ENCODE measurements around the gene SLC8A2. TPM values are rescaled to one million over a fixed set of nuclear protein-coding genes. Genes with fewer than 3 reads are reported as not detected.

Gene SLC8A2
- total RNA-seq, 2 experiments from 2014 or later, result 0.20 TPM; not detected in 1

DNA sequence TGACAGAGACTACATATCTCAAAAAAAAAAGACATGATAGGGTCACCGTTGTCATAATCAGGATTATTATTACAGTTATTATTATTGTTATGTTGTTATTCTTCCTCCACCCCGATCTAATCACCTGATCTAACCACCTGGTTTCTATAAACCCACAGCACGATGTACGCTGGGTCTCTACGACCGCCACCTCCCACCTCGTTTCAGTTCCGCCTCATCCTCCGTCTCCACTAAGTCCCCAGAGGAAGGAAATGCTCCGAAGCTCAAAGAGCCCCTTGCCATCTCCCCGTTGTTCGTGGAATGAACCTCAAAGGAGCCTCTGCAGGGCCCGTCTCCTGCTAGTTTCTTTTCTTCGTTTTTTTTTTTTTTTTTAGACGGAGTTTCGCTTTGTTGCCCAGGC lies 36.5 kb downstream of the SLC8A2 start:
- Mint-ChIP-seq H3K27me3 (peaks cover 5% of the 10 kb centered on the region), H3K27ac (peak overlapping the region; percentile 84), H3K36me3 (peaks cover 3% of the 10 kb centered on the region), H3K9me3 (peaks cover 2% of the 10 kb centered on the region), H3K4me1 (peaks cover 45% of the 10 kb centered on the region), H3K4me3 (peak overlapping the region; percentile 63)
- no peak for DNase-seq
- POLR2A ChIA-PET, result interaction anchor here (0.5 to 5.1 kb wide), 6 partner anchors 17 to 772 kb away, joined by 3 to 22 read pairs (median 4); partner anchors contain the start of genes KPTN and NAPA
- peak; percentile 74 for ATAC-seq (ENCODE audit: low read depth)

GRCh38 chr19:47434088-47434487 lies 37.6 kb downstream of the SLC8A2 start:
- peaks cover 3% of the 10 kb centered on the region for H3K36me3 Mint-ChIP-seq
- peaks cover 2% of the 10 kb centered on the region for H3K9me3 Mint-ChIP-seq
- H3K27me3 Mint-ChIP-seq, result peaks cover 10% of the 10 kb centered on the region
- POLR2A ChIA-PET, result interaction anchor here (0.6 to 5.1 kb wide), 3 partner anchors 50 to 166 kb away, joined by 3 to 22 read pairs (median 5); partner anchors contain the start of genes KPTN and NAPA
- no peak overlapping the region for H3K27ac Mint-ChIP-seq
- no peak overlapping the region for H3K4me3 Mint-ChIP-seq
- H3K4me1 Mint-ChIP-seq, result peaks cover 50% of the 10 kb centered on the region
- DNase-seq (no peak), ATAC-seq (ENCODE audit: low read depth) (no peak)

GRCh38 chr19:47433121-47433520 lies 38.6 kb downstream of the SLC8A2 start:
- Mint-ChIP-seq H3K4me3 (no peak overlapping the region), H3K9me3 (peaks cover 2% of the 10 kb centered on the region), H3K4me1 (peaks cover 47% of the 10 kb centered on the region), H3K36me3 (peaks cover 3% of the 10 kb centered on the region), H3K27ac (no peak overlapping the region), H3K27me3 (peaks cover 10% of the 10 kb centered on the region)
- ATAC-seq (ENCODE audit: low read depth), result no peak
- DNase-seq, result no peak
- POLR2A ChIA-PET, result interaction anchor here (1.2 to 5.1 kb wide), 2 partner anchors 51 to 74 kb away, joined by 4 to 22 read pairs; partner anchors contain the start of gene KPTN

- ATAC-seq (ENCODE audit: low read depth), result no peak
- Mint-ChIP-seq H3K27ac (no peak overlapping the region), H3K36me3 (peaks cover 3% of the 10 kb centered on the region), H3K9me3 (peaks cover 2% of the 10 kb centered on the region), H3K4me1 (peaks cover 47% of the 10 kb centered on the region), H3K4me3 (no peak overlapping the region), H3K27me3 (peaks cover 9% of the 10 kb centered on the region)
- POLR2A ChIA-PET, result interaction anchor here (1.2 to 5.1 kb wide), 2 partner anchors 52 to 75 kb away, joined by 4 to 22 read pairs; partner anchors contain the start of gene KPTN
- no peak for DNase-seq
These were observed 39.2 kb downstream of the SLC8A2 start for GRCh38 chr19:47432499-47432898.

DNA sequence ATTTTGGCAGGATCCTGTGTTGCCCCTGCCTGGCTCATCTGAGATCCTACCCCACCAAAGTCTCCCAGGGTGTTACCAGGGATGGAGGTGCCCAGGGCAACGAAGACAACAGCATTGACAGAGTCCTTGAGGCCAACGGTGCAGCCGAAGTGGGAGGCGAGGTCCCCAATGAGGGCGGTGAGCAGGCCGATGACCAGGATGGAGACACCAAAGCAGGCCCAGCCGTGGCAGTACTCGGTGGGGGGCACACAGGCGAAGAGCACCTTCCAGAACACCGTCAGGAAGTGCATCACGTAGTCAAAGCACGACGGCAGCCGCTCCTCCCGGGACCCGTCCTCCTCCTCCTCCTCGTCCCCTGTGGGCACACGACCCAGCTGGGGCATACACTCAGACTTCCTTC lies 39.6 kb downstream of the SLC8A2 start:
- ATAC-seq (ENCODE audit: low read depth) (no peak), DNase-seq (no peak)
- peaks cover 45% of the 10 kb centered on the region for H3K4me1 Mint-ChIP-seq
- H3K36me3 Mint-ChIP-seq, result peaks cover 3% of the 10 kb centered on the region
- H3K27me3 Mint-ChIP-seq, result peaks cover 6% of the 10 kb centered on the region
- POLR2A ChIA-PET, result interaction anchor here (5.1 kb wide), 1 partner anchor 52 kb away, joined by 22 read pairs; the partner anchor contains the start of gene KPTN
- H3K27ac Mint-ChIP-seq, result no peak overlapping the region
- peaks cover 2% of the 10 kb centered on the region for H3K9me3 Mint-ChIP-seq
- H3K4me3 Mint-ChIP-seq, result no peak overlapping the region

DNA sequence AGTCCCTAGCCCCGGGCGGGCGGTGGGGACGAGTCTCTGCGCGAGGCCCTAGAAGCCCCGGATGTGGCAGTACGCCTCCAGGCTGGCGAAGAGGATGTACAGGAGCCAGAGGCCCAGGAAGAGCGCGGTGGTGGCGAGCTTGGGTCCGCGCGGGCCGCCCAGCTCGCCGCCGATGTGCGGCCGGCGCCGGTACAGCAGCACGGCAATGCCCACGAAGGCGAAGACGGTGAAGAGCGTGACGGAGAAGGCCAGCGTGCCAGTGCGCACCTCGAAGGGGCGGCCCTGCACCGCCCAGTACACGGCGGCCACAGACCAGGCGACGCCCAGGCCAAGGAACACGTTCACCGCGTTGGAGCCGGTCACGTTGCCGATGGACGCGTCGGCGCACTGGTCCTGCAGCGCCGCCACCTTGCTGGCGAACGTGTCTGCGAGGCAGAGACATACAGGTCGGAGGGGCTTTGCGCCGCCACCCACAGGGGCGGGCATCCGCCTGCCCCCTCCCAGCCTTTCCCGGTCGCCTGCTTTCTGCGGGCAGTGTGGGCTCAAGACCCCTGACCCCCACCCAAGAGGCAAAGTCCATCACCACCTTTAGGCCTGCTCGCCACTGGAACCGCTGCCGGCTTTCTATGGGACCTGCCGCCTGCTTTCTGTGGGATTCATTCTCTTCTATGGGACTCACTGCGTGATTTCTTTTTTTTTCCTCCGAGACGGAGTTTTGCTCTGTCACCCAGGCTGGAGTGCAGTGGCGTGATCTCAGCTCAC lies 41.5 kb downstream of the SLC8A2 start:
- POLR2A ChIA-PET, result interaction anchor here (0.7 to 1.0 kb wide), 2 partner anchors 54 to 55 kb away, joined by 4 read pairs; partner anchors contain the start of gene KPTN
- peaks cover 2% of the 10 kb centered on the region for H3K9me3 Mint-ChIP-seq
- peaks cover 17% of the 10 kb centered on the region for H3K27me3 Mint-ChIP-seq
- peaks cover 31% of the 10 kb centered on the region for H3K4me1 Mint-ChIP-seq
- H3K4me3 Mint-ChIP-seq, result peak overlapping the region; percentile 76
- peaks cover 3% of the 10 kb centered on the region for H3K36me3 Mint-ChIP-seq
- ATAC-seq (ENCODE audit: low read depth) (peak; percentile 51), DNase-seq (peak; percentile 63)
- H3K27ac Mint-ChIP-seq, result peak overlapping the region; percentile 83

DNA sequence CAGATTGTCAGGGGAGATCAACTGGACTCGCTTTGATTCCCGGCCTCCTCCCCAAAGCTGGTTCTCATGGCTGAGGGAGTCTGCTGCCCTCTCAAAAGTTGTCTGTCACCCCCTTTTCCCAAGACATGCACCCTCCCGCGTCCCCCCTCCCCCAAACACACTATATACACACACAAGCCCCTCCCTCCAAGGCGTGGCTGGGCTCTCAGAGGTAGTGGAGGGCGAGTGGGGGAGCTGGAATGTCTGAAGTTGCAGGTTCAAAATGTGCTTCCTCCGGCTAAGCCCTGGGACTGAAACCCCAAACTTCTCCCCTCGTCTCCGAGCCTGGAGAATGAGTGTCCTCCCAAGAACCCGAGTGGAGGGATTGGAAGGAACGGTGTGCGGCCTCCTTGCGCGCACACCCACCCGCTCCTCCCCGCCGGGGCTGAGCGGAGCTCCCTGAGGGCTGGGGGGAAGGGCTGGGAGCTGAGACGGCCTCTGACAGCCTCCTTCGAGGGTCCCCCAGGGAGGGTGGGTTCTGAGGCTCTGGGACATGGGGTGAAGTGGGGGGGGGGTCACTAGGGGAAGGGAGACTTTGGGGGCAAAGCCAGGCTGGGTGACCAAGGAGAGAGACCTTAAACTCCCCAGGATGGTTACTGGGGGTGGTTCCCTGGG lies 42.4 kb downstream of the SLC8A2 start:
- Mint-ChIP-seq H3K27me3 (peaks cover 23% of the 10 kb centered on the region), H3K9me3 (peaks cover 2% of the 10 kb centered on the region), H3K27ac (peak overlapping the region; percentile 83), H3K4me1 (peaks cover 24% of the 10 kb centered on the region), H3K36me3 (peaks cover 3% of the 10 kb centered on the region), H3K4me3 (peak overlapping the region; percentile 76)
- ATAC-seq (ENCODE audit: low read depth) (no peak), DNase-seq (no peak)
- POLR2A ChIA-PET, result interaction anchor here (0.6 to 2.7 kb wide), 7 partner anchors 7 to 204 kb away, joined by 3 to 14 read pairs (median 4); partner anchors contain the start of genes INAFM1 and KPTN

GRCh38 chr19:47428177-47428894 lies 43.4 kb downstream of the SLC8A2 start:
- Mint-ChIP-seq H3K9me3 (peaks cover 2% of the 10 kb centered on the region), H3K4me1 (peaks cover 22% of the 10 kb centered on the region), H3K27ac (no peak overlapping the region), H3K27me3 (peaks cover 31% of the 10 kb centered on the region), H3K36me3 (peaks cover 3% of the 10 kb centered on the region), H3K4me3 (no peak overlapping the region)
- ATAC-seq (ENCODE audit: low read depth), result peak; percentile 84
- POLR2A ChIA-PET, result interaction anchor here (1.0 to 2.7 kb wide), 7 partner anchors 8 to 203 kb away, joined by 3 to 14 read pairs (median 5); partner anchors contain the start of genes INAFM1 and MEIS3
- peak; percentile 86 for DNase-seq

- Mint-ChIP-seq H3K36me3 (peaks cover 3% of the 10 kb centered on the region), H3K27ac (no peak overlapping the region), H3K9me3 (peaks cover 2% of the 10 kb centered on the region), H3K4me1 (peaks cover 22% of the 10 kb centered on the region), H3K27me3 (peaks cover 39% of the 10 kb centered on the region), H3K4me3 (peak overlapping the region; percentile 44)
- ATAC-seq (ENCODE audit: low read depth), result peak; percentile 40
- POLR2A ChIA-PET, result interaction anchor here (1.0 to 2.7 kb wide), 7 partner anchors 8 to 202 kb away, joined by 3 to 14 read pairs (median 5); partner anchors contain the start of genes INAFM1 and MEIS3
- peak; percentile 75 for DNase-seq
These were observed 44.2 kb downstream of the SLC8A2 start for GRCh38 chr19:47427241-47428176.

- POLR2A ChIA-PET, result no interaction called here
- Mint-ChIP-seq H3K4me3 (no peak overlapping the region), H3K27me3 (peaks cover 69% of the 10 kb centered on the region), H3K9me3 (no peaks in the 10 kb centered on the region), H3K36me3 (no peaks in the 10 kb centered on the region), H3K27ac (no peak overlapping the region), H3K4me1 (peaks cover 18% of the 10 kb centered on the region)
- DNase-seq (no peak), ATAC-seq (ENCODE audit: low read depth) (no peak)
These were observed 48.4 kb downstream of the SLC8A2 start for GRCh38 chr19:47423203-47423882.

GRCh38 chr19:47422417-47423163 lies 49.1 kb downstream of the SLC8A2 start:
- Mint-ChIP-seq H3K4me1 (peaks cover 25% of the 10 kb centered on the region), H3K4me3 (no peak overlapping the region)
- POLR2A ChIA-PET, result no interaction called here

More at GRCh38 chr19:47422417-47423163, 49.1 kb downstream of the SLC8A2 start:
- H3K36me3 Mint-ChIP-seq, result no peaks in the 10 kb centered on the region
- ATAC-seq (ENCODE audit: low read depth) (no peak), DNase-seq (no peak)
- no peaks in the 10 kb centered on the region for H3K9me3 Mint-ChIP-seq
- H3K27me3 Mint-ChIP-seq, result peaks cover 76% of the 10 kb centered on the region
- no peak overlapping the region for H3K27ac Mint-ChIP-seq
